T47D (cell line): ENCODE results near the gene PXYLP1.
"Not testable (repeated sequence)": the region's sequence is repeated elsewhere in the genome, so short reads cannot be mapped to it uniquely, and the experiment has no call there.

Experiments
- DNase-seq, 2 experiments: peaks; one replicate each; pipeline versions ENCODE4 v3.0.0 to v3.0.0-alpha.2; 2011 to 2012; ENCODE audit warnings: low read depth in 1 of 2, low spot score in 1 of 2
- JUND ChIP-seq: IDR thresholded peaks from 2 replicates; pipeline ENCODE4 v1.6.1; 2012; ENCODE audit warnings: low read depth
- in situ Hi-C: cut with HindIII; loops from 2 replicates; pipeline ENCODE4 v1.10.0; 2016; ENCODE audit warnings: low sequenced_read_pairs, low pct_unique_long_range_greater_than_20kb

The PXYLP1 gene

DNA sequence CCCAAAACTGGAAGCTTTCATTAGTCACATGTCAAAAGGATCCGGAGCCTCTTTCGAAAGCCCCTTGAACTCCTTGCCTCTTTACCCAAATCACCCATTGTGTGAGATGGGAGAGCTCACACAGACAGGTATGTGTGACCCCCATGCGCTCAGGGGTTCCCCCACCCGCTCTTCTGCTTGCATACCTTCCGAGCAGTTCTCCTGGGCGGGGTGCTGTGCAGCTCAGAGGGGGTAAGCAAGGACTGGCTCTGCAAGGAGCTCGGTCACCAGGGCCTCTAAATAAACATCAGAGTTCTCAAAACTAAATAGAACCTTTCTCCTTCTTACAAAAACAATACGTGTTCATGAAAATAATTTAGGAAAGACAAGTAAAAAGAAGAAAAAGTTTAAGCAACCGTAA lies 55.7 kb downstream of the PXYLP1 start:
- in situ Hi-C loops: no loop called here
- no peak for DNase-seq
- TF ChIP-seq JUND: no peak

DNA sequence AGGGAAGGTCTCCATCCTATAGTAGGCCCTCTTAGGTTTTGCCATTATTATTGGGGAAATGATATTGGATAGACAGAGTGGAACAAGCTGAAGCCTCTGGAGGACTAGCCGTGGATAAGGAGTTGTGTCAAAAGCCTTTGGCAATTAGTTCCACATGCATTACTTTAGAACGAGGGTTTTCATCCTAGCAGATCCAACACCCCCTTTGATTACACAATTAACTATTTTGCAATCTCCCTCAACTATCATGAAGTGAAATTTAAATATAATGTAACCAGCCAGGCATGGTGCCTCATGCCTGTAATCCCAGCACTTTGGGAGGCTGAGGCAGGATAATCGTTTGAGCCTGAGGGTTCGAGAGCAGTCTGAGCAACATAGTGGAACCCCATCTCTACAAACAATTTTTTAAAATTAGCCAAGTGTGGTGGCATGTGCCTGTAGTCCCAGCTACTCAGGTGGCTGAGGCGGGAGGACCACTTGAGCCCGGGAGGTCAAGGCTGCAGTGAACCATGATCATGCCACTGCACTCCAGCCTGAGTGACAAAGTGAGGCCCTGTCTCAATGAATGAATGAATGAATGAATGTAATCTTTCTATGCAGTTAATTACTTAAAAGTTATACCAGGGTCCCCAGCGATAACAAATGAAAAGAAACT lies 56.8 kb downstream of the PXYLP1 start:
- DNase-seq: no peak
- in situ Hi-C loops: no loop called here
- no peak for TF ChIP-seq JUND

DNA sequence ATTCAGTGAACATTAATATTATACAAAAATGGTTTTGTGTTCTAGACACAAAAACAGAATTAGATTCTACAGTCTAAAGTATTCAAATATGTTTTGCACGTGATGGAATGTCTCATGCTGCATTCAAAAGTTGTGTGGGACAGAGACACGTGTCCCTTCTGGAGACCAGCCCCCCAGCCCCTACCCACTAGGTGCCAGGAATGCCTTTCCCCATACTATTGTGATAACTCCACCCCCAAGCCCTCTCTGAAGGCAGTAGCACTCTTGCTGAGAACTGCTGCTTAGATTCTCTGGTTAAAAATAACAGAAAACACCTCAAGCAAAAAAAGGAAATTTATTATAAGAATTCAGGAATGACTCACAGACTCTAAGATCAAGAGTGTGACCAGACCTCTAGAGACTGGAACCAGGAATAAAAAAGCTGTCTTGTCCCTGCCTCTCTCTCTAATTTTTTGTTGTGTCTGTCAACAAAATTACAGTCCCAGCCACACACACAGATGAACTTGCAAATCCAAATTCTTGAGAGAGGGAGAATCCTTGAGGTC lies 57.7 kb downstream of the PXYLP1 start:
- no peak for TF ChIP-seq JUND
- in situ Hi-C loops: no loop called here
- DNase-seq: no peak

DNA sequence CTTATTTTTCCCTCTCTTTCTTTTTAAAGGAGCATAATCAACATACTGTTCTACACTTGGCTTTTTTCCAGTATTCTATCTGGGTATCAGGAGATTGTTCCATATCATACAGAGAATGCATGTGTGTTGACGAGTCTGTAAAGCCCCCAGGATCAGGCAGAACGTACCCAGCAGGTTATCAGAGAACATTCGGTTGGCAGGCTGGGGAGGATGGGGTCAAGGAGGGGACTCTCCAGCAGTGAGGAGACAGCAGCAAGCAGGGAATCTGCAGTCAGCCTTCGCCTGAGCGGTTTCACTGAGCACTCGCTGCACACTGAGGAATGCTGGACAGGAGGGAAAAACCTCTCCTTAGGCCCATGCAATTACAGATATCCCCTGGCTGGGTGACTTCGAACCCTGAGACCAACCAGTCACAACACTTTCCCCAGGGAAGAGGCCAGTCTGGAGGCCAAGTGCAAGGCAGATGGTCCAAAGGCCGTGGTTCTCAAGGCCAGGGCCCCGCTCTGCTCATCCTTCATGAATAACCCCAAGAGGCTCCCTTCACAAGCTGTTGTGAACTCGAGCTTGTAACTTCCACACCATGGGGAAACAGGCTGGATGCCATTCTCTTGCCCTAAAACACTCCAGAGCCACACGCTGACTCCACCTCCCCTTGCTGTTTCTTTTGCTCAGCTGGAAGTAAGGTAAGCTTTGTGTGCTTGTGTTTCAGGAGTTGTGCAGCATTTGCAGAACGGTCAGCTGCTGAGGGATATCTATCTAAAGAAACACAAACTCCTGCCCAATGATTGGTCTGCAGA lies 60.1 kb downstream of the PXYLP1 start:
- no peak for DNase-seq
- in situ Hi-C loops: no loop called here
- TF ChIP-seq JUND: no peak

DNA sequence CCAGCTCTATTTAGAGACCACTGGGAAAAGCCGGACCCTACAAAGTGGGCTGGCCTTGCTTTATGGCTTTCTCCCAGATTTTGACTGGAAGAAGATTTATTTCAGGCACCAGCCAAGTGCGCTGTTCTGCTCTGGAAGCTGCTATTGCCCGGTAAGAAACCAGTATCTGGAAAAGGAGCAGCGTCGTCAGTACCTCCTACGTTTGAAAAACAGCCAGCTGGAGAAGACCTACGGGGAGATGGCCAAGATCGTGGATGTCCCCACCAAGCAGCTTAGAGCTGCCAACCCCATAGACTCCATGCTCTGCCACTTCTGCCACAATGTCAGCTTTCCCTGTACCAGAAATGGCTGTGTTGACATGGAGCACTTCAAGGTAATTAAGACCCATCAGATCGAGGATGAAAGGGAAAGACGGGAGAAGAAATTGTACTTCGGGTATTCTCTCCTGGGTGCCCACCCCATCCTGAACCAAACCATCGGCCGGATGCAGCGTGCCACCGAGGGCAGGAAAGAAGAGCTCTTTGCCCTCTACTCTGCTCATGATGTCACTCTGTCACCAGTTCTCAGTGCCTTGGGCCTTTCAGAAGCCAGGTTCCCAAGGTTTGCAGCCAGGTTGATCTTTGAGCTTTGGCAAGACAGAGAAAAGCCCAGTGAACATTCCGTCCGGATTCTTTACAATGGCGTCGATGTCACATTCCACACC lies 60.9 kb downstream of the PXYLP1 start:
- no peak for DNase-seq
- no peak for TF ChIP-seq JUND
- in situ Hi-C loops: no loop called here

DNA sequence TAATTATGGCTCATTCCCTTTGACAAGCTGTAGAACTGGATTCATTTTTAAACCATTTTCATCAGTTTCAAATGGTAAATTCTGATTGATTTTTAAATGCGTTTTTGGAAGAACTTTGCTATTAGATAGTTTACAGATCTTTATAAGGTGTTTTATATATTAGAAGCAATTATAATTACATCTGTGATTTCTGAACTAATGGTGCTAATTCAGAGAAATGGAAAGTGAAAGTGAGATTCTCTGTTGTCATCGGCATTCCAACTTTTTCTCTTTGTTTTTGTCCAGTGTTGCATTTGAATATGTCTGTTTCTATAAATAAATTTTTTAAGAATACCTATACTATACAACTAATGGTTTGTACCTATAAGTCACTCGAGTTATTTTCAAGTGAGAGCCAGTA lies 62.7 kb downstream of the PXYLP1 start:
- in situ Hi-C loops: no loop called here
- TF ChIP-seq JUND: no peak
- DNase-seq: no peak

DNA sequence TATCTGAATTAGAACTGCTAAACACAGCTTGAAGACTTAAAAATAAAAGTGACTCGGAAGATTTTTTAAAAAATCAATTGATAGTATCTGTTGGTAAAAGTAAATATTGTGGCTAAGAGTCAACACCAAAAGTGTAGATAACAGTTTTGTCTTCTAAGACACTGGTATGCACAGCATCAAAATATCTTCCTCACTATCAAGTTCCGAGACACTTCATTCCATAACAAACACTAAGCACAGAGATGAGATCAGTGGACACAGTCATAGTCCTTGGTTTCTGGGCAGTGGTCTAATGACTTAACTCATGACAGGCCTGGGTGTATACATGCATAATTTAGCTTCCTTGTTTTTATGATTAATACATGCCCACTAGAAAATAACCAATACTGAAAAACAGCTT lies 63.2 kb downstream of the PXYLP1 start:
- in situ Hi-C loops: no loop called here
- 0 out of 2 replicates have a peak, but pooled peaks have one; percentile 5 for TF ChIP-seq JUND
- DNase-seq: peak in 1 of 2 experiments; percentile 38

DNA sequence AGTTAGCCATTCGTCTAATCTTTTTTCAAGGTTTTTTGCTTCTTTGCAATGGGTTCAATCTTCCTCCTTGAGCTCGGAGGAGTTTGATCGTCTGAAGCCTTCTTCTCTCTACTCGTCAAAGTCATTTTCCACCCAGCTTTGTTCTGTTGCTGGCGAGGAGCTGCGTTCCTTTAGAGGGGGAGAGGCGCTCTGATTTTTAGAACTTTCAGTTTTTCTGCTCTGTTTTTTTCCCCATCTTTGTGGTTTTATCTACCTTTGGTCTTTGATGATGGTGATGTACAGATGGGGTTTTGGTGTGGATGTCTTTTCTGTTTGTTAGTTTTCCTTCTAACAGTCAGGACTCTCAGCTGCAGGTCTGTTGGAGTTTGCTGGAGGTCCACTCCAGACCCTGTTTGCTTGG lies 68.8 kb downstream of the PXYLP1 start:
- in situ Hi-C loops, DNase-seq: not testable (repeated sequence)

DNA sequence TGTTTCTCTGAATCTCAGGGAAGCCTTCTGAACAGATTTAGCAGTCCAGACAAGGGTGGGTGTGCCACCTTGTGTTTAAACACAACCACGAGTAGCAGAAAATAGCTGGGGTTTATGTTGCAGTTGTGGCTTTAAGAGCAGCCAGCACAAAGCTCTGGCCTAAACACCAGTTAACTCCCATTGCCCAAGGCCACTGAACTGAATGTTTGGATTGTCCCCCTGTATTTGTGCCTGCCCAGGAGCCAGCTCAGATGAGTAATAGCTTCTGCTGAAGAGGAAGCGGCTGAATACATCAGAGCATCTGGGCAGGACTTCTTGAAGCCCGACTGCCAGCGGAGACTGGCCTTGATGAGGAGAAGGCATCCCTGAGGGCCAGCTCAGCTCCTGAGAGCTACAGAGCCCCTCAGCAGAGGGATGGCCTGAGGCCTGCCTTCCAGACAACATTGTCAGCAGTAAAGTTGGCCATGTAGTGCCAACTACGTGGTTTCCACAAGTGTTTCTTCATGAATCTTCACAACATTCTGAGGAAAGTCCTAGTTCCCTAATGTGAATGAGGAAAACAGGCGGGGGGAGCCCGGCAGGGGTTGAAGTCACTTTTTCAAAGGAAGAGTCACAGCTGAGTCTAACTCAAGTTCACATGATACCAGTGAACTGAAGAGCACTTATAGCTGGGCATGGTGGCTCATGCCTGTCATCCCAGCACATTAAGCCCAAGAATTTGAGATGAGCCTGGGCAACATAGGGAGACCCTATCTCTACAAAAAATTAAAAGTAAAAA lies 70.9 kb downstream of the PXYLP1 start:
- in situ Hi-C loops: no loop called here
- DNase-seq: peak in 1 of 2 experiments; percentile 44
- no peak for TF ChIP-seq JUND

DNA sequence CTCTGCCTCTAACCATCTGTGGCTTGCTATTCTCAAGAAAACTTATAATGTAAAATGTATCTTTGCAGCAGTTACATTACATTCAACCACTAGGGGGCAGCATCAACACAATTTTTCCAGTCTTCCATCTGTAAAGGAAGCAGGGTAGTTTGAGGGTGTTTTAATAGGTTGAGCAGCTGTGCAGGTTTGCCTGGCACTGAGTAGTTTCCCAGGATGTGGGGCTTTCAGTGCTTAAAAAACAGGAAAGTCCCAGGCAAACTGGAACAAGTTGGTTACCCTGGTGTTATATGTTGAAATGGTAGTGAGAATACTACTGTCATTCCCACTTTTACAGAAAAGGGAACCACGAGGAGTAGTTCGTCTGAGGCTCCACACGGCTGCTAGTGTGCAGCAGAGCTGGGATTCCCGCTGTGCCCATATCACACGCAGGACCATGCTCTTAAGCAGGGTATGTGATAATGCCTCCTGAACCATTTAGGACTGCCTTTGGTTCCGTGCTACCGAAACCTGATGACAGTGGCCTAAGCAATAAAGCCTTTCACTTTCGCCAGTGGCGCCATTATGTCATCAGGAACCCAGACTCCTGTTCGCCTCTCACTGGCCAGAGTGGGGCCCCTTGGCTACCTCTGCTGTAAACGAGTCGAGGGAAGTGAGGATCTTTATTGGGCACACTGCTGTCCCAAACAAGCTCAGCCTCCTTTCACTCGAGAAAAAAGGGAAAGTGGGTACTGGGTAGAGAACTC lies 72.0 kb downstream of the PXYLP1 start:
- peak; percentile 58 to 90 for DNase-seq
- in situ Hi-C loops: no loop called here
- no peak for TF ChIP-seq JUND

DNA sequence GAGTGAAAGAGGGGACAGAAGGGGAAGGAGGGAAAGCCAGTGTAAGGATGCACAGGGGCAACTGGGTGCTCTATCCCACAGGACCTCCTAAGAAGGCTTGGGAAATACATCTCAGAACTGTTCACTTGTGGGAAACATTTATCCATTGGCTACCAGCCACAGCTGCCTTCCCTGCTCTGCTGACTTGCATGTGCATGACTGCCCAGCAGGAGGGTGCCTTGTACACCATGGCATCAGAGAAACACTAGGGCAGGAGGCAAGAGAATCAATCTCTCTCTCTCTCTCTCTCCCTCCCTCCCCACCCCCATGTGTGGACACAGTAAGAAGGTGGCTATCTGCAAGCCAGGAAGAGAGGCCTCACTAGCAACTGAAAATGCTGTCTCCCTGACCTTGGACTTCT lies 73.8 kb downstream of the PXYLP1 start:
- peak in 1 of 2 experiments; percentile 61 for DNase-seq
- TF ChIP-seq JUND: no peak
- in situ Hi-C loops: no loop called here

DNA sequence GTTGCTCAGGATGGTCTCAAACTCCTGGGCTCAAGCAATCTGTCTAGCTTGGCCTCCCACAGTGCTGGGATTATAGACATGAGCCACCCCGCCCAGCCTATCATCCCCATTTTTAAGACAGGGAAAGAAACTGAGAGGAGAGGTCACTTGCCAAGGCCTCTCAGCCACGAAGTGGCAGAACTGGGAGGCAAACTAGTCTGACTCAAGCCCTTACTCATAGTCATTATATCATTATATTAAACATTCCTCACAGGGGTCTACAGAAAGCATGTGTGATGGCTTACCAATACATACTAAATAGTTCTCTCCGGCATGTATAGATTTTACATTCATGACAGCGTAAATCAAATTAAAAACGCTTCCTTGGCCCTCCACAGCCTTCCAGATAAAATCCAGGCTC lies 74.7 kb downstream of the PXYLP1 start:
- TF ChIP-seq JUND: no peak
- DNase-seq: no peak
- in situ Hi-C loops: no loop called here
